Measurements from ENCODE around the gene ATRN. TPM values are rescaled to one million over a fixed set of nuclear protein-coding genes. Genes with fewer than 3 reads are reported as not detected.

Gene ATRN
- total RNA-seq, 4 donors from 2014 or later, result 24.0 to 31.5 (median 26.4) TPM

- peaks cover 0 to 53% (median 0%) of the 10 kb centered on the region in 3 donors for H3K36me3 ChIP-seq
These were observed 92.8 kb downstream of the ATRN start for GRCh38 chr20:3563548-3564177.

DNA sequence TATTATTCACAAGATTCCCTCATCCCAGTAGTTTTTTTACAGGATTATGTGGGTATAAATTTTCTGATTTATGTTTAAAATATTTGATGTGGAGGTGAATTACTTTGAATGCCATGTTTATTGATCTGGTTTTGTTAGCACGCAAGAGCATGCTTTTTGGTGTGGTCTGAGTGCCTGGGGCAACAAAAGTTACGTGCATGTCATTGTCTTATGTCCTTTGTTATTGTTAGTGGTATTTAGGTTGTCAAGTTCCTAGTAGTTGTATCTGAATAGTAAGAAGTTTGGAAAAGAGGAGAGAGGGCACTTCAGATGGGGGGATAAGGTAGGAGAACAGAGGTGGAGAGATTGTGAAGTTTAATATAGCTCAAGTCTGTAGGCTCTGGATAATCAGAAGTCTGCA, 95.0 kb downstream of the ATRN start:
- H3K4me3 ChIP-seq, result no peak overlapping the region
- 89 to 98% methylated on average over 2 of the region's 2 CpGs for WGBS, 2 donors
- TF ChIP-seq CTCF (IDR thresholded peaks at IDR 0.05), result no peak

More at GRCh38 chr20:3563548-3564177, 92.8 kb downstream of the ATRN start:
- H3K27me3 ChIP-seq, result no peaks in the 10 kb centered on the region
- no peak overlapping the region for H3K4me3 ChIP-seq
- 53 to 54% methylated on average over 4 of the region's 4 CpGs for WGBS, 2 donors
- peak in 1 of 2 donors; percentile 41 for DNase-seq (ENCODE audit: low spot score in 2 of 2)
- no peaks in the 10 kb centered on the region for H3K4me1 ChIP-seq
- no peaks in the 10 kb centered on the region for H3K9me3 ChIP-seq
- no peak overlapping the region for H3K27ac ChIP-seq
- TF ChIP-seq EP300 (IDR thresholded peaks at IDR 0.05) (no peak), CTCF (IDR thresholded peaks at IDR 0.05) (peak; percentile 38 to 62 (median 42))

DNA sequence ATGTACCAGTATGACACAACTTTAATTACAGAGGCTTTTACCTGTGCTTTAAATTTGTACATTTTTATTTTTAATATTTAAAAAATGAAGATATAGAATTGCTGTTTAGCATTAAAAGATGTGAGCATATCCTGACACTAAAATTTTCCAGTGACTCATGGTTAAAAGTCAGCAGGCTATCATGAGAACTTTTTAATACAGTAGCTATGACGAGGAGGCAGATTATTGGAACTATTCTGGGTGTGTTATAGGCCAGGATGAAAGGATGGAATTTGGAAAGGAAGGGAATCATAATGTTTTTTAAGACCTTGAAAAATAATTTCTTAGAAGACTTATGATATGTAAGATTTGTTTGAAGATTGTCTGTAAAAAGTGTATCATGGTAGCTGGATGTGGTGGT, 101.3 kb downstream of the ATRN start:
- Histone ChIP-seq H3K36me3 (peaks cover 0 to 61% (median 0%) of the 10 kb centered on the region in 3 donors), H3K27ac (no peak overlapping the region), H3K4me3 (no peak overlapping the region), H3K4me1 (no peaks in the 10 kb centered on the region), H3K27me3 (no peaks in the 10 kb centered on the region), H3K9me3 (no peaks in the 10 kb centered on the region)
- DNase-seq (ENCODE audit: low spot score in 2 of 2), result no peak
- no peak for TF ChIP-seq CTCF (IDR thresholded peaks at IDR 0.05)
- TF ChIP-seq POLR2A (IDR thresholded peaks at IDR 0.05), result no peak
- TF ChIP-seq EP300 (IDR thresholded peaks at IDR 0.05), result no peak
- WGBS, 2 donors, result 77 to 79% methylated on average over 1 of the region's 1 CpG

More for the DNA sequence above, 95.0 kb downstream of the ATRN start:
- no peaks in the 10 kb centered on the region for H3K27me3 ChIP-seq
- no peaks in the 10 kb centered on the region for H3K9me3 ChIP-seq
- H3K27ac ChIP-seq, result no peak overlapping the region
- no peak for DNase-seq (ENCODE audit: low spot score in 2 of 2)
- H3K36me3 ChIP-seq, result peaks cover 0 to 55% (median 0%) of the 10 kb centered on the region in 3 donors
- no peaks in the 10 kb centered on the region for H3K4me1 ChIP-seq

DNA sequence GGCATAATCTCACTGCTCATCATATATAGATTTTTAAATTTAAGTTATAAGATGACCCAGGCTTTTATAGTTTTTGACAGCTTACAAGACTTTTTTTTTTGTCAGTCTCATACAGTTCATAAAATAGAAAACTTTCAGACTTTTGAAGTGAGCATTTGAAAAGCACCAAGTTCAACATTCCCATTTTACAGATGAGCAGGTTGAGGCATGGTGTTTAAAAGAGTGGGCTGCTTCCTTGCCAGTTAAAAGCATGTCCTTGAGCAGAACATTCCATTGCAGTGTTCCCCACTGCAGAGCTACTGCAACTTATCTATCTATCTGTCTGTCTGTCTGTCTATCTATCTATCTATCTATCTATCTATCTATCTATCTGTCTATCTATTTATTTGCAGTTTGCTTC, 105.5 kb downstream of the ATRN start:
- TF ChIP-seq EP300 (IDR thresholded peaks at IDR 0.05) (no peak), POLR2A (IDR thresholded peaks at IDR 0.05) (no peak), CTCF (IDR thresholded peaks at IDR 0.05) (no peak)
- H3K4me3 ChIP-seq, result no peak overlapping the region
- no peak overlapping the region for H3K27ac ChIP-seq
- no peaks in the 10 kb centered on the region for H3K9me3 ChIP-seq
- DNase-seq (ENCODE audit: low spot score in 2 of 2), result no peak
- H3K36me3 ChIP-seq, result peaks cover 0 to 71% (median 0%) of the 10 kb centered on the region in 3 donors
- H3K27me3 ChIP-seq, result no peaks in the 10 kb centered on the region
- no peaks in the 10 kb centered on the region for H3K4me1 ChIP-seq

DNA sequence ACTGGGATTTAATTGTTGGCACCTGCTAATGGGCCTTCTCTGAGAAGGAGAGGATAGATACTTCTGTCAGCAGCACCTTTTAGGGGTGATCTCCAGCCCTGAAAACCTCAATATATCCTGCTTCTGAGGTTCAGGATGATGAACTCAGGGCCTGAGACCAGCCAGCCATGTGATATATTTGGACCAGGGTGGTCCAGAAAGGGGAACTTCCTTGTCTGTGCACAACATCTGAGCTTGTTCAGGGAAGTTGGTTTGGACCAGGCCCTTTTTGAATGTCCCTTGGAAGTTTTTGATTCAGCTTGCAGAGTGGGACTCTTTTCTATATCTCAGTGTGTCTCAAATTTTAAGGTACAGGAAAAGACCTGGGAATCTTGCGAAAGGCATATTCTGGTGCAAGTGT, 106.5 kb downstream of the ATRN start:
- no peaks in the 10 kb centered on the region for H3K27me3 ChIP-seq
- no peak for DNase-seq (ENCODE audit: low spot score in 2 of 2)
- no peak overlapping the region for H3K4me3 ChIP-seq
- 92% methylated on average over 1 of the region's 1 CpG for WGBS, 2 donors
- no peak overlapping the region for H3K27ac ChIP-seq
- H3K9me3 ChIP-seq, result no peaks in the 10 kb centered on the region
- no peaks in the 10 kb centered on the region for H3K4me1 ChIP-seq
- no peak for TF ChIP-seq EP300 (IDR thresholded peaks at IDR 0.05)
- TF ChIP-seq POLR2A (IDR thresholded peaks at IDR 0.05), result no peak
- no peak for TF ChIP-seq CTCF (IDR thresholded peaks at IDR 0.05)
- peaks cover 0 to 78% (median 0%) of the 10 kb centered on the region in 3 donors for H3K36me3 ChIP-seq

Data from tibial nerve (tissue), 4 donors.